Neural progenitor cell (in vitro differentiated cells): ENCODE results near the gene DGKE. TPM values are rescaled to one million over a fixed set of nuclear protein-coding genes. Genes with fewer than 3 reads are reported as not detected.

Experiments used
- DNase-seq: peaks from one replicate; pipeline ENCODE4 v3.0.0-alpha.2; 2016; ENCODE audit warnings: low spot score
- H2AFZ ChIP-seq: fragments of 200-600 bp; sonication (generic); replicated peaks from 2 replicates; pipeline ENCODE4 v1.6.1; 2016; ENCODE audit warnings: antibody characterized with exemption
- H3F3A ChIP-seq: fragments of 200-600 bp; sonication (generic); 2 replicates; pipeline ENCODE4 v1.6.1; 2016; ENCODE audit warnings: antibody characterized with exemption, low read depth
- H3K27ac ChIP-seq: fragments of 200-600 bp; sonication (generic); 2 replicates; pipeline ENCODE4 v1.5.1; 2016; ENCODE audit warnings: mild to moderate bottlenecking
- H3K27me3 ChIP-seq: fragments of 200-600 bp; sonication (generic); 2 replicates; pipeline ENCODE4 v1.6.1; 2016; ENCODE audit warnings: mild to moderate bottlenecking, moderate library complexity
- H3K36me3 ChIP-seq: fragments of 200-600 bp; sonication (generic); 2 replicates; pipeline ENCODE4 v1.5.1; 2016
- H3K4me1 ChIP-seq: fragments of 200-600 bp; sonication (generic); 2 replicates; pipeline ENCODE4 v1.6.1; 2016; ENCODE audit warnings: mixed run types
- H3K4me2 ChIP-seq: fragments of 200-600 bp; sonication (generic); 2 replicates; pipeline ENCODE4 v1.6.1; 2016
- H3K4me3 ChIP-seq: fragments of 200-600 bp; sonication (generic); 2 replicates; pipeline ENCODE4 v1.5.1; 2016
- H3K79me2 ChIP-seq: fragments of 200-600 bp; sonication (generic); 2 replicates; pipeline ENCODE4 v1.6.1; 2016; ENCODE audit warnings: low read depth
- H3K9ac ChIP-seq: fragments of 200-600 bp; sonication (generic); 2 replicates; pipeline ENCODE4 v1.6.1; 2016
- H3K9me3 ChIP-seq: fragments of 200-600 bp; sonication (generic); 2 replicates; pipeline ENCODE4 v1.5.1; 2016; ENCODE audit warnings: low read depth
- H4K20me1 ChIP-seq: fragments of 200-600 bp; sonication (generic); 2 replicates; pipeline ENCODE4 v1.6.1; 2016; ENCODE audit warnings: low read depth
- H3K27ac Mint-ChIP-seq: 3 replicates; pipeline ENCODE4 v1.8.0; 2021; ENCODE audit warnings: mixed read lengths
- H3K27me3 Mint-ChIP-seq: 2 replicates; pipeline ENCODE4 v1.8.0; 2022; ENCODE audit warnings: low read depth, mild to moderate bottlenecking, inconsistent platforms, moderate library complexity, mixed read lengths; ENCODE audit not compliant: insufficient read depth
- H3K36me3 Mint-ChIP-seq: 3 replicates; pipeline ENCODE4 v1.8.0; 2021; ENCODE audit warnings: mixed read lengths
- H3K4me1 Mint-ChIP-seq: 3 replicates; pipeline ENCODE4 v1.8.0; 2021; ENCODE audit warnings: mixed read lengths
- H3K4me3 Mint-ChIP-seq: 3 replicates; pipeline ENCODE4 v1.8.0; 2021; ENCODE audit warnings: mild to moderate bottlenecking, moderate library complexity, mixed read lengths
- H3K9me3 Mint-ChIP-seq: 3 replicates; pipeline ENCODE4 v1.8.0; 2020; ENCODE audit warnings: mixed read lengths
- EZH2 ChIP-seq: fragments of 200-600 bp; sonication (generic); IDR thresholded peaks from 2 replicates; pipeline ENCODE4 v1.6.1; 2017; ENCODE audit warnings: antibody characterized with exemption, mild to moderate bottlenecking, moderate library complexity
- EZH2phosphoT487 ChIP-seq: fragments of 200-600 bp; sonication (generic); IDR thresholded peaks from 2 replicates; pipeline ENCODE4 v1.6.1; 2017; ENCODE audit warnings: antibody characterized with exemption
- total RNA-seq: library from RNA; depleted of rRNA; stranded (reverse); fragments of >200 nt; gene quantifications from 2 replicates; pipeline ENCODE4 v1.2.3, GENCODE V29; 2015; ENCODE audit warnings: low replicate concordance
- TF ChIP-seq, protein P1 (sequence below): fragments of 200-600 bp; sonication (generic); IDR thresholded peaks from 2 replicates; pipeline ENCODE4 v1.5.1; 2017; ENCODE audit warnings: antibody characterized with exemption, mild to moderate bottlenecking

Gene DGKE
- total RNA-seq, 1 donor from 2014 or later, result 7.5 TPM

DNA sequence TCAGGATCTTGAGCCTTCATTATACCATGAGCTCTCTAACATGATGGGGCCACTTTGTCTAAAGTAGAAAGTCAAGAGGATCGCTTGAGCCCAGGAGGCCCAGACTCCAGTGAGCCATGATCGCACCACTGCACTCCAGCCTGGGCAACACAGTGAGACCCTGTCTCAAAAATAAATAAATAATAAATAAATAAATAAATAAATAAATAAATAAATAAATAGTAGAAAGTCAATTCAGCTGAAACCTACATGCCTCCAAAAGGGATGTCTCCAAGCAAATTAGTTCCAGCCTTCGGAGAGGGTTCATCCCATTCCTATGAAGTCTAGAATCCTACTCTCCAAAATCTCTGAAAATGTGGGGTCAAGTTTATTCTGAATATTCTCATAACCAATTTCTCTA, 26.2 kb upstream of the DGKE start:
- Mint-ChIP-seq H3K4me3 (no peak overlapping the region), H3K36me3 (no peaks in the 10 kb centered on the region), H3K27ac (no peak overlapping the region), H3K9me3 (no peaks in the 10 kb centered on the region), H3K4me1 (peaks cover 4% of the 10 kb centered on the region), H3K27me3 (no peaks in the 10 kb centered on the region)
- H4K20me1 ChIP-seq, result no peaks in the 10 kb centered on the region
- no peaks in the 10 kb centered on the region for H3K36me3 ChIP-seq
- no peak overlapping the region for H3K9ac ChIP-seq
- H3F3A ChIP-seq, result no peaks in the 10 kb centered on the region
- H3K4me1 ChIP-seq, result peaks cover 16% of the 10 kb centered on the region
- no peaks in the 10 kb centered on the region for H3K9me3 ChIP-seq
- H3K79me2 ChIP-seq, result no peaks in the 10 kb centered on the region
- H3K27me3 ChIP-seq, result no peaks in the 10 kb centered on the region
- TF ChIP-seq EZH2, result no peak
- TF ChIP-seq, protein P1, sequence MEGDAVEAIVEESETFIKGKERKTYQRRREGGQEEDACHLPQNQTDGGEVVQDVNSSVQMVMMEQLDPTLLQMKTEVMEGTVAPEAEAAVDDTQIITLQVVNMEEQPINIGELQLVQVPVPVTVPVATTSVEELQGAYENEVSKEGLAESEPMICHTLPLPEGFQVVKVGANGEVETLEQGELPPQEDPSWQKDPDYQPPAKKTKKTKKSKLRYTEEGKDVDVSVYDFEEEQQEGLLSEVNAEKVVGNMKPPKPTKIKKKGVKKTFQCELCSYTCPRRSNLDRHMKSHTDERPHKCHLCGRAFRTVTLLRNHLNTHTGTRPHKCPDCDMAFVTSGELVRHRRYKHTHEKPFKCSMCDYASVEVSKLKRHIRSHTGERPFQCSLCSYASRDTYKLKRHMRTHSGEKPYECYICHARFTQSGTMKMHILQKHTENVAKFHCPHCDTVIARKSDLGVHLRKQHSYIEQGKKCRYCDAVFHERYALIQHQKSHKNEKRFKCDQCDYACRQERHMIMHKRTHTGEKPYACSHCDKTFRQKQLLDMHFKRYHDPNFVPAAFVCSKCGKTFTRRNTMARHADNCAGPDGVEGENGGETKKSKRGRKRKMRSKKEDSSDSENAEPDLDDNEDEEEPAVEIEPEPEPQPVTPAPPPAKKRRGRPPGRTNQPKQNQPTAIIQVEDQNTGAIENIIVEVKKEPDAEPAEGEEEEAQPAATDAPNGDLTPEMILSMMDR, result no peak
- TF ChIP-seq EZH2phosphoT487, result no peak
- H2AFZ ChIP-seq, result no peak overlapping the region
- no peak overlapping the region for H3K27ac ChIP-seq
- no peak overlapping the region for H3K4me2 ChIP-seq
- H3K4me3 ChIP-seq, result no peak overlapping the region
- DNase-seq, result no peak

DNA sequence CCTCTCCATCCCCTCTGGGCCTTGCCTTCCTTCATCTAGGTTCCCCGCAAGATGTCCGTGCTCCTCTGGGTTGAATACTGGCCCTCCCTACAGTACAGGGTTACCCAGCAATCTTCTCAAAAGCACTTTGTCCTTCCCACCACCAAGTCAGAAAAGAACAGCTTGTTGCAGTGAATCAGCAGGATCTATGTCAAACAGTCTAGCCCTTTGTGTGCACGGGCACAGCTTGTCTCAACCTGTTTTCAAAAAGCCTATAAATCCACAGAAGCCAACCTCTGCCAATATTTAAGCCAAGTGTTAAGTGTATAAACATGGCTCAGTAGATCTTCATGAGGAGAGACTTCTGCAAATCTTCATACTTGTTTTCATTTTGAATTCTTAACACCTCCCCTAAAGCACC, 25.4 kb upstream of the DGKE start:
- no peaks in the 10 kb centered on the region for H3K27me3 ChIP-seq
- H3K9me3 Mint-ChIP-seq, result no peaks in the 10 kb centered on the region
- no peak overlapping the region for H3K4me2 ChIP-seq
- no peaks in the 10 kb centered on the region for H3K79me2 ChIP-seq
- H3K36me3 ChIP-seq, result no peaks in the 10 kb centered on the region
- no peak overlapping the region for H3K4me3 Mint-ChIP-seq
- no peak overlapping the region for H3K27ac Mint-ChIP-seq
- peaks cover 4% of the 10 kb centered on the region for H3K4me1 Mint-ChIP-seq
- H3K27ac ChIP-seq, result no peak overlapping the region
- no peak for DNase-seq
- no peaks in the 10 kb centered on the region for H3K9me3 ChIP-seq
- no peaks in the 10 kb centered on the region for H3K36me3 Mint-ChIP-seq
- no peaks in the 10 kb centered on the region for H3F3A ChIP-seq
- no peaks in the 10 kb centered on the region for H3K27me3 Mint-ChIP-seq
- TF ChIP-seq, protein P1, result no peak
- TF ChIP-seq EZH2phosphoT487, result no peak
- no peak for TF ChIP-seq EZH2
- H3K9ac ChIP-seq, result no peak overlapping the region
- H3K4me1 ChIP-seq, result peaks cover 16% of the 10 kb centered on the region
- no peak overlapping the region for H3K4me3 ChIP-seq
- H2AFZ ChIP-seq, result peak overlapping the region; percentile 39
- no peaks in the 10 kb centered on the region for H4K20me1 ChIP-seq

DNA sequence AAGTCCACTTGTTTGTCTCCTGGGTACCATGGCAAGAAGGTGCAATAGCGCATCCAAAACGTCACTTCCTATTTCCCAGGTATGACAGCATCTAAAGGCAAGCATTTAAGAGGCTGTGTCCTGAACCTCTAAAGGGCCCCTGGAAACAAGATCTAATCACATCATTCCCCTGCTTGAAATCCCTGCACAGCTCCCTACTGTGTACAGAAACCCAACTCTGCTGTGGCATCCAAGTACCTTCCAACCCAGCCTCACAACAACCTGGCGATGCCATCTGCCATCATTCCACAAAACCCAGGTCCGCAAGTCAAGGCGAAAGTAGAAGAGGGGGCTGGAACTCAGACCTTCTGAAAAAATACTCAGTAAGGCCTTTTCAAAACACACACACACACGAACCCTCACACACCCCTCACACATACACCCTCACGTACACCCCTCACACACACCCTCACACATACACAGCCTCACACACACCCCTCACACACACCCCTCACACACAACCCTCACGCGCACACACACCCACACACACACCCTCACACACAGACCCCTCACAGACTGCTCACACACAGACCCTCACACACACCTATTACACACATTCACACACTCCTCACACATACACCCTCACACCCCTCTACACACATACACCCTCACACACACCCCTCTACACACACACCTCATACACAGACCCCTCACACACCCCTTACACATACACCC, 24.7 kb upstream of the DGKE start:
- no peaks in the 10 kb centered on the region for H3K9me3 ChIP-seq
- H3K4me3 ChIP-seq, result no peak overlapping the region
- H3K9ac ChIP-seq, result no peak overlapping the region
- no peak overlapping the region for H3K4me2 ChIP-seq
- Mint-ChIP-seq H3K27ac (no peak overlapping the region), H3K27me3 (no peaks in the 10 kb centered on the region), H3K4me3 (no peak overlapping the region), H3K4me1 (peaks cover 4% of the 10 kb centered on the region), H3K36me3 (no peaks in the 10 kb centered on the region), H3K9me3 (no peaks in the 10 kb centered on the region)
- no peaks in the 10 kb centered on the region for H3K27me3 ChIP-seq
- no peaks in the 10 kb centered on the region for H3K36me3 ChIP-seq
- no peak for DNase-seq
- no peak overlapping the region for H3K27ac ChIP-seq
- TF ChIP-seq, protein P1, result no peak
- TF ChIP-seq EZH2 (no peak), EZH2phosphoT487 (no peak)
- H3K4me1 ChIP-seq, result peaks cover 16% of the 10 kb centered on the region
- no peaks in the 10 kb centered on the region for H3F3A ChIP-seq
- no peaks in the 10 kb centered on the region for H3K79me2 ChIP-seq
- no peak overlapping the region for H2AFZ ChIP-seq
- H4K20me1 ChIP-seq, result no peaks in the 10 kb centered on the region
